ENCODE measurements around the gene MYH11. TPM values are rescaled to one million over a fixed set of nuclear protein-coding genes. Genes with fewer than 3 reads are reported as not detected.

The MYH11 gene
- total and polyA plus RNA-seq, 2 of the 13 experiments (the other 11 are each of a cell fraction or from before 2014, with no cell fraction given): not detected

GRCh38 chr16:15672514-15673167, 184.2 kb downstream of the MYH11 start (continued):
- TF ChIP-seq POGK (CRISPR knock-in tag; conservative IDR thresholded peaks at IDR 0.05) (peak; percentile 77), ZBTB1 (CRISPR knock-in tag; IDR thresholded peaks at IDR 0.05; ENCODE audit: borderline replicate concordance) (no peak), SMAD1 (CRISPR knock-in tag; IDR thresholded peaks at IDR 0.05; ENCODE audit: borderline replicate concordance, low read depth) (peak; percentile 35; the same call in 1 of the 2 replicates), SMAD3 (CRISPR knock-in tag; IDR thresholded peaks at IDR 0.05) (peak; percentile 99), CHD4 (IDR thresholded peaks at IDR 0.05; ENCODE audit: borderline replicate concordance, low read length) (no peak), ZSCAN25 (CRISPR knock-in tag; IDR thresholded peaks at IDR 0.05) (peak; percentile 98), ZNF550 (CRISPR knock-in tag; IDR thresholded peaks at IDR 0.05; ENCODE audit: borderline replicate concordance) (no peak), MYNN (CRISPR knock-in tag; IDR thresholded peaks at IDR 0.05; ENCODE audit: low read depth) (peak; percentile 84; the same call in 1 of the 2 replicates), ZMAT3 (CRISPR knock-in tag; conservative IDR thresholded peaks at IDR 0.05) (peak; percentile 84; the same call in 1 of the 2 replicates), USF2 (IDR thresholded peaks at IDR 0.05; ENCODE audit: low read depth, low read length) (no peak), USF2 (CRISPR knock-in tag; IDR thresholded peaks at IDR 0.05; ENCODE audit: borderline replicate concordance) (peak; percentile 48; the same call in 1 of the 2 replicates), HNRNPL (IDR thresholded peaks at IDR 0.05; ENCODE audit: low read depth, low read length) (no peak), MLLT10 (CRISPR knock-in tag; IDR thresholded peaks at IDR 0.05) (no peak), ZNF839 (CRISPR knock-in tag; IDR thresholded peaks at IDR 0.05; ENCODE audit: borderline replicate concordance) (no peak), HNF4G (IDR thresholded peaks at IDR 0.05; ENCODE audit: borderline replicate concordance, low read depth, low read length) (peak; percentile 70), HNF4G (CRISPR knock-in tag; IDR thresholded peaks at IDR 0.05; ENCODE audit: borderline replicate concordance, low read depth) (0 out of 2 replicates have a peak, but pooled peaks have one; percentile 82)
- TF ChIP-seq, protein P1, sequence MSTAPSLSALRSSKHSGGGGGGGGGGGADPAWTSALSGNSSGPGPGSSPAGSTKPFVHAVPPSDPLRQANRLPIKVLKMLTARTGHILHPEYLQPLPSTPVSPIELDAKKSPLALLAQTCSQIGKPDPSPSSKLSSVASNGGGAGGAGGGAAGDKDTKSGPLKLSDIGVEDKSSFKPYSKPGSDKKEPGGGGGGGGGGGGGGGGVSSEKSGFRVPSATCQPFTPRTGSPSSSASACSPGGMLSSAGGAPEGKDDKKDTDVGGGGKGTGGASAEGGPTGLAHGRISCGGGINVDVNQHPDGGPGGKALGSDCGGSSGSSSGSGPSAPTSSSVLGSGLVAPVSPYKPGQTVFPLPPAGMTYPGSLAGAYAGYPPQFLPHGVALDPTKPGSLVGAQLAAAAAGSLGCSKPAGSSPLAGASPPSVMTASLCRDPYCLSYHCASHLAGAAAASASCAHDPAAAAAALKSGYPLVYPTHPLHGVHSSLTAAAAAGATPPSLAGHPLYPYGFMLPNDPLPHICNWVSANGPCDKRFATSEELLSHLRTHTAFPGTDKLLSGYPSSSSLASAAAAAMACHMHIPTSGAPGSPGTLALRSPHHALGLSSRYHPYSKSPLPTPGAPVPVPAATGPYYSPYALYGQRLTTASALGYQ (CRISPR knock-in tag; IDR thresholded peaks at IDR 0.05): peak; percentile 98
- TF ChIP-seq, protein P2, sequence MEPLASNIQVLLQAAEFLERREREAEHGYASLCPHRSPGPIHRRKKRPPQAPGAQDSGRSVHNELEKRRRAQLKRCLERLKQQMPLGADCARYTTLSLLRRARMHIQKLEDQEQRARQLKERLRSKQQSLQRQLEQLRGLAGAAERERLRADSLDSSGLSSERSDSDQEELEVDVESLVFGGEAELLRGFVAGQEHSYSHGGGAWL (CRISPR knock-in tag; IDR thresholded peaks at IDR 0.05): peak; percentile 77; the same call in 1 of the 2 replicates
- TF ChIP-seq, protein P3, sequence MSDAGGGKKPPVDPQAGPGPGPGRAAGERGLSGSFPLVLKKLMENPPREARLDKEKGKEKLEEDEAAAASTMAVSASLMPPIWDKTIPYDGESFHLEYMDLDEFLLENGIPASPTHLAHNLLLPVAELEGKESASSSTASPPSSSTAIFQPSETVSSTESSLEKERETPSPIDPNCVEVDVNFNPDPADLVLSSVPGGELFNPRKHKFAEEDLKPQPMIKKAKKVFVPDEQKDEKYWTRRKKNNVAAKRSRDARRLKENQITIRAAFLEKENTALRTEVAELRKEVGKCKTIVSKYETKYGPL (CRISPR knock-in tag; IDR thresholded peaks at IDR 0.05): peak; percentile 88; the same call in 1 of the 2 replicates

Data from HepG2 (cell line).